ENCODE measurements around the gene KDM4C.
"Not testable (repeated sequence)": the region's sequence is repeated elsewhere in the genome, so short reads cannot be mapped to it uniquely, and the experiment has no call there.

The KDM4C gene

GRCh38 chr9:6931913-6932312, 174.1 kb downstream of the KDM4C start:
- H3K27me3 Mint-ChIP-seq: no peaks in the 10 kb centered on the region
- peak overlapping the region; percentile 84 for H3K27ac Mint-ChIP-seq
- H3K36me3 Mint-ChIP-seq: peaks cover 8% of the 10 kb centered on the region
- peaks cover 37% of the 10 kb centered on the region for H3K4me1 Mint-ChIP-seq
- no peaks in the 10 kb centered on the region for H3K9me3 Mint-ChIP-seq
- no peak overlapping the region for H3K4me3 Mint-ChIP-seq

- peaks cover 28% of the 10 kb centered on the region for H3K4me1 Mint-ChIP-seq
- H3K4me3 Mint-ChIP-seq: no peak overlapping the region
- H3K27me3 Mint-ChIP-seq: no peaks in the 10 kb centered on the region
- H3K27ac Mint-ChIP-seq: no peak overlapping the region
- peaks cover 9% of the 10 kb centered on the region for H3K36me3 Mint-ChIP-seq
- H3K9me3 Mint-ChIP-seq: no peaks in the 10 kb centered on the region
These were observed 178.3 kb downstream of the KDM4C start for GRCh38 chr9:6936103-6936502.

GRCh38 chr9:6937209-6937608, 179.4 kb downstream of the KDM4C start:
- H3K27ac Mint-ChIP-seq: no peak overlapping the region
- no peak overlapping the region for H3K4me3 Mint-ChIP-seq
- H3K27me3 Mint-ChIP-seq: no peaks in the 10 kb centered on the region
- peaks cover 30% of the 10 kb centered on the region for H3K4me1 Mint-ChIP-seq
- peaks cover 9% of the 10 kb centered on the region for H3K36me3 Mint-ChIP-seq
- no peaks in the 10 kb centered on the region for H3K9me3 Mint-ChIP-seq

- H3K4me3 Mint-ChIP-seq: no peak overlapping the region
- no peaks in the 10 kb centered on the region for H3K9me3 Mint-ChIP-seq
- peaks cover 10% of the 10 kb centered on the region for H3K36me3 Mint-ChIP-seq
- no peak overlapping the region for H3K27ac Mint-ChIP-seq
- no peaks in the 10 kb centered on the region for H3K27me3 Mint-ChIP-seq
- peaks cover 38% of the 10 kb centered on the region for H3K4me1 Mint-ChIP-seq
These were observed 180.7 kb downstream of the KDM4C start for GRCh38 chr9:6938447-6938846.

GRCh38 chr9:6938873-6939272, 181.1 kb downstream of the KDM4C start:
- no peaks in the 10 kb centered on the region for H3K9me3 Mint-ChIP-seq
- peaks cover 9% of the 10 kb centered on the region for H3K36me3 Mint-ChIP-seq
- H3K27me3 Mint-ChIP-seq: no peaks in the 10 kb centered on the region
- no peak overlapping the region for H3K27ac Mint-ChIP-seq
- H3K4me1 Mint-ChIP-seq: peaks cover 42% of the 10 kb centered on the region
- H3K4me3 Mint-ChIP-seq: no peak overlapping the region

GRCh38 chr9:6941501-6941900, 183.7 kb downstream of the KDM4C start:
- Mint-ChIP-seq H3K27ac (no peak overlapping the region), H3K4me1 (peaks cover 49% of the 10 kb centered on the region), H3K27me3 (no peaks in the 10 kb centered on the region), H3K9me3 (no peaks in the 10 kb centered on the region), H3K36me3 (peaks cover 8% of the 10 kb centered on the region), H3K4me3 (no peak overlapping the region)

- Mint-ChIP-seq H3K4me1 (peaks cover 45% of the 10 kb centered on the region), H3K4me3 (no peak overlapping the region), H3K27ac (no peak overlapping the region), H3K27me3 (no peaks in the 10 kb centered on the region), H3K36me3 (peaks cover 8% of the 10 kb centered on the region), H3K9me3 (no peaks in the 10 kb centered on the region)
These were observed 184.6 kb downstream of the KDM4C start for GRCh38 chr9:6942406-6942805.

GRCh38 chr9:6943293-6943692, 185.5 kb downstream of the KDM4C start:
- Mint-ChIP-seq H3K27ac (no peak overlapping the region), H3K36me3 (peaks cover 15% of the 10 kb centered on the region), H3K9me3 (no peaks in the 10 kb centered on the region), H3K27me3 (no peaks in the 10 kb centered on the region), H3K4me3 (no peak overlapping the region), H3K4me1 (peaks cover 49% of the 10 kb centered on the region)

GRCh38 chr9:6944093-6944551, 186.3 kb downstream of the KDM4C start:
- no peaks in the 10 kb centered on the region for H3K9me3 Mint-ChIP-seq
- no peak overlapping the region for H3K27ac Mint-ChIP-seq
- no peak overlapping the region for H3K4me3 Mint-ChIP-seq
- no peaks in the 10 kb centered on the region for H3K27me3 Mint-ChIP-seq
- peaks cover 14% of the 10 kb centered on the region for H3K36me3 Mint-ChIP-seq
- H3K4me1 Mint-ChIP-seq: peaks cover 49% of the 10 kb centered on the region

- H3K27me3 Mint-ChIP-seq: no peaks in the 10 kb centered on the region
- H3K4me1 Mint-ChIP-seq: peaks cover 49% of the 10 kb centered on the region
- H3K36me3 Mint-ChIP-seq: peaks cover 14% of the 10 kb centered on the region
- no peaks in the 10 kb centered on the region for H3K9me3 Mint-ChIP-seq
- no peak overlapping the region for H3K27ac Mint-ChIP-seq
- H3K4me3 Mint-ChIP-seq: no peak overlapping the region
These were observed 187.1 kb downstream of the KDM4C start for GRCh38 chr9:6944896-6945295.

GRCh38 chr9:6945816-6946215, 188.0 kb downstream of the KDM4C start:
- H3K4me3 Mint-ChIP-seq: no peak overlapping the region
- H3K4me1 Mint-ChIP-seq: peaks cover 51% of the 10 kb centered on the region
- H3K9me3 Mint-ChIP-seq: no peaks in the 10 kb centered on the region
- no peak overlapping the region for H3K27ac Mint-ChIP-seq
- no peaks in the 10 kb centered on the region for H3K27me3 Mint-ChIP-seq
- H3K36me3 Mint-ChIP-seq: peaks cover 17% of the 10 kb centered on the region

- Mint-ChIP-seq H3K4me3 (no peak overlapping the region), H3K27me3 (no peaks in the 10 kb centered on the region), H3K4me1 (peaks cover 47% of the 10 kb centered on the region)
These were observed 188.9 kb downstream of the KDM4C start for GRCh38 chr9:6946583-6947166.

GRCh38 chr9:6948921-6949320, 191.1 kb downstream of the KDM4C start:
- H3K27ac Mint-ChIP-seq, H3K27me3 Mint-ChIP-seq, H3K4me3 Mint-ChIP-seq, H3K9me3 Mint-ChIP-seq: not testable (repeated sequence)
- Mint-ChIP-seq H3K36me3 (peaks cover 12% of the 10 kb centered on the region), H3K4me1 (peaks cover 42% of the 10 kb centered on the region)

More at GRCh38 chr9:6946583-6947166, 188.9 kb downstream of the KDM4C start:
- H3K27ac Mint-ChIP-seq: no peak overlapping the region
- peaks cover 17% of the 10 kb centered on the region for H3K36me3 Mint-ChIP-seq
- no peaks in the 10 kb centered on the region for H3K9me3 Mint-ChIP-seq

- Mint-ChIP-seq H3K9me3 (no peaks in the 10 kb centered on the region), H3K27me3 (no peaks in the 10 kb centered on the region), H3K27ac (peak overlapping the region; percentile 17), H3K4me1 (peaks cover 37% of the 10 kb centered on the region), H3K36me3 (peaks cover 8% of the 10 kb centered on the region), H3K4me3 (no peak overlapping the region)
These were observed 197.6 kb downstream of the KDM4C start for GRCh38 chr9:6955251-6955921.

- Mint-ChIP-seq H3K27ac (peak overlapping the region; percentile 18), H3K4me1 (peaks cover 32% of the 10 kb centered on the region), H3K4me3 (no peak overlapping the region), H3K9me3 (no peaks in the 10 kb centered on the region), H3K27me3 (no peaks in the 10 kb centered on the region), H3K36me3 (peaks cover 10% of the 10 kb centered on the region)
These were observed 199.1 kb downstream of the KDM4C start for GRCh38 chr9:6956879-6957278.

GRCh38 chr9:6959270-6960000, 201.7 kb downstream of the KDM4C start:
- Mint-ChIP-seq H3K4me1 (peaks cover 18% of the 10 kb centered on the region), H3K36me3 (peaks cover 13% of the 10 kb centered on the region), H3K9me3 (no peaks in the 10 kb centered on the region), H3K27me3 (no peaks in the 10 kb centered on the region), H3K4me3 (no peak overlapping the region), H3K27ac (peak overlapping the region; percentile 65)

All from activated naive CD4-positive, alpha-beta T cell treated with anti-CD3 and anti-CD28 coated beads, Interleukin-2, amount 50 U/mL, for 24 hours (primary cell).